SK-N-SH treated with all-trans-retinoic acid at 6 μM for 48 hours (cell line): ENCODE data around the gene FOXP4.

Experiments
- ATAC-seq: fragments of 200-7000 bp; cut with Tn5 transposase; 3 replicates; pipeline ENCODE4 v1.9.1; 2020; ENCODE audit warnings: mild to moderate bottlenecking, moderate library complexity
- BACH2 ChIP-seq: fragments of 250-450 bp; sonication (Bioruptor Pico); IDR thresholded peaks from 2 replicates; pipeline ENCODE4 v1.9.0; 2021; ENCODE audit warnings: mild to moderate bottlenecking, borderline replicate concordance
- CSDC2 ChIP-seq: fragments of 250-450 bp; sonication (Bioruptor Pico); IDR thresholded peaks from 2 replicates; pipeline ENCODE4 v1.5.0; 2020; ENCODE audit warnings: mild to moderate bottlenecking, moderate library complexity
- ESRRG ChIP-seq: fragments of 250-450 bp; sonication (Bioruptor Pico); IDR thresholded peaks from 2 replicates; pipeline ENCODE4 v1.6.1; 2021; ENCODE audit warnings: mild to moderate bottlenecking
- OSR1 ChIP-seq: fragments of 250-450 bp; sonication (Bioruptor Pico); IDR thresholded peaks from 2 replicates; pipeline ENCODE4 v1.8.0; 2022; ENCODE audit warnings: moderate library complexity, mild to moderate bottlenecking, inconsistent platforms
- PATZ1 ChIP-seq: fragments of 250-450 bp; sonication (Bioruptor Pico); IDR thresholded peaks from 2 replicates; pipeline ENCODE4 v1.8.0; 2020; ENCODE audit warnings: mild to moderate bottlenecking, moderate library complexity, borderline replicate concordance
- PPARA ChIP-seq: fragments of 250-450 bp; sonication (Bioruptor Pico); IDR thresholded peaks from 2 replicates; pipeline ENCODE4 v1.5.0; 2020; ENCODE audit warnings: mild to moderate bottlenecking, borderline replicate concordance
- SNAI2 ChIP-seq: fragments of 250-450 bp; sonication (Bioruptor Pico); IDR thresholded peaks from 2 replicates; pipeline ENCODE4 v1.5.0; 2020; ENCODE audit warnings: mild to moderate bottlenecking, moderate library complexity
- TCF4 ChIP-seq: fragments of 250-450 bp; sonication (Bioruptor Pico); IDR thresholded peaks from 2 replicates; pipeline ENCODE4 v1.8.0; 2021; ENCODE audit warnings: mild to moderate bottlenecking, moderate library complexity, borderline replicate concordance
- TOX ChIP-seq: fragments of 250-450 bp; sonication (Bioruptor Pico); IDR thresholded peaks from 2 replicates; pipeline ENCODE4 v1.8.0; 2021; ENCODE audit warnings: mild to moderate bottlenecking, moderate library complexity, borderline replicate concordance
- TSHZ2 ChIP-seq: fragments of 250-450 bp; sonication (Bioruptor Pico); IDR thresholded peaks from 2 replicates; pipeline ENCODE4 v1.5.0; 2020; ENCODE audit warnings: mild to moderate bottlenecking, moderate library complexity
- ZC3H10 ChIP-seq: fragments of 250-450 bp; sonication (Bioruptor Pico); IDR thresholded peaks from 2 replicates; pipeline ENCODE4 v1.5.1; 2021; ENCODE audit warnings: mild to moderate bottlenecking, moderate library complexity
- ZFP3 ChIP-seq: fragments of 250-450 bp; sonication (Bioruptor Pico); IDR thresholded peaks from 2 replicates; pipeline ENCODE4 v1.5.0; 2020; ENCODE audit warnings: mild to moderate bottlenecking, moderate library complexity
- ZFP30 ChIP-seq: fragments of 450-650 bp; formaldehyde crosslinking; IDR thresholded peaks from 2 replicates; pipeline ENCODE4 v1.5.0; 2022; ENCODE audit warnings: mild to moderate bottlenecking, moderate library complexity
- ZNF565 ChIP-seq: fragments of 450-650 bp; formaldehyde crosslinking; conservative IDR thresholded peaks from 2 replicates; pipeline ENCODE4 v1.5.0; 2020; ENCODE audit warnings: low read depth, mild to moderate bottlenecking, moderate library complexity
- ZNF70 ChIP-seq: fragments of 450-650 bp; formaldehyde crosslinking; IDR thresholded peaks from 2 replicates; pipeline ENCODE4 v1.5.0; 2020; ENCODE audit warnings: mild to moderate bottlenecking, moderate library complexity
- ZNF8 ChIP-seq: fragments of 450-650 bp; formaldehyde crosslinking; IDR thresholded peaks from 2 replicates; pipeline ENCODE4 v1.5.0; 2020; ENCODE audit warnings: mild to moderate bottlenecking, moderate library complexity
- TF ChIP-seq, protein P1 (sequence below): fragments of 250-450 bp; sonication (Bioruptor Pico); IDR thresholded peaks from 2 replicates; pipeline ENCODE4 v1.8.0; 2021; ENCODE audit warnings: low read depth, mild to moderate bottlenecking, moderate library complexity, borderline replicate concordance
- TF ChIP-seq, protein P2 (sequence below): fragments of 250-450 bp; sonication (Bioruptor Pico); IDR thresholded peaks from 2 replicates; pipeline ENCODE4 v1.5.1; 2021; ENCODE audit warnings: mild to moderate bottlenecking, moderate library complexity
- TF ChIP-seq, protein P3 (sequence below): fragments of 250-450 bp; sonication (Bioruptor Pico); IDR thresholded peaks from 2 replicates; pipeline ENCODE4 v1.5.1; 2020; ENCODE audit warnings: low read depth, mild to moderate bottlenecking, moderate library complexity

The FOXP4 gene

DNA sequence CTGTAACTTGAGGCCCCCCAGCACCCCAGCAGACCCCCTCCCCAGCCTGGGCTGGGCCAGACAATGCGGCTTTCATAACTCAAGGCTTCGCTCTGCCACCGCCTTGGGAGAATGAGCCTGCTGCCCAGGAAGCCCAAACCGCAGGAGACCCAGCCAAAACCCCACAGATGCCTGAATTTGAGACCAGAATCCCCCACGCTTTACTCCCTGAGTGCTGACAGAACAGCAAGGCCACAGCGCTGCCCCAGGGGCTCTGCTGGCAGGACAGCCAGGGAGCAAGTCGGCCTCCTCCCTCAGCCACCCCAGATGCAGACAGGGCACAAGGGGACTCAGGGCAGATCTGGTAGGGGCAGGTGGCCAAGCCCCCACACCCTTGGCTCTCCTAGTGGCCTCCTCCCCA, 94.2 kb downstream of the FOXP4 start:
- no peak for TF ChIP-seq SNAI2 (CRISPR knock-in tag)
- TF ChIP-seq ZC3H10 (CRISPR knock-in tag): no peak
- TF ChIP-seq, protein P1, sequence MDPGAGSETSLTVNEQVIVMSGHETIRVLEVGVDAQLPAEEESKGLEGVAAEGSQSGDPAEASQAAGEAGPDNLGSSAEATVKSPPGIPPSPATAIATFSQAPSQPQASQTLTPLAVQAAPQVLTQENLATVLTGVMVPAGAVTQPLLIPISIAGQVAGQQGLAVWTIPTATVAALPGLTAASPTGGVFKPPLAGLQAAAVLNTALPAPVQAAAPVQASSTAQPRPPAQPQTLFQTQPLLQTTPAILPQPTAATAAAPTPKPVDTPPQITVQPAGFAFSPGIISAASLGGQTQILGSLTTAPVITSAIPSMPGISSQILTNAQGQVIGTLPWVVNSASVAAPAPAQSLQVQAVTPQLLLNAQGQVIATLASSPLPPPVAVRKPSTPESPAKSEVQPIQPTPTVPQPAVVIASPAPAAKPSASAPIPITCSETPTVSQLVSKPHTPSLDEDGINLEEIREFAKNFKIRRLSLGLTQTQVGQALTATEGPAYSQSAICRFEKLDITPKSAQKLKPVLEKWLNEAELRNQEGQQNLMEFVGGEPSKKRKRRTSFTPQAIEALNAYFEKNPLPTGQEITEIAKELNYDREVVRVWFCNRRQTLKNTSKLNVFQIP: no peak
- no peak for TF ChIP-seq ZNF70 (CRISPR knock-in tag)
- TF ChIP-seq TOX (CRISPR knock-in tag): no peak
- TF ChIP-seq CSDC2 (CRISPR knock-in tag): no peak
- TF ChIP-seq PPARA (CRISPR knock-in tag): no peak
- TF ChIP-seq, protein P2, sequence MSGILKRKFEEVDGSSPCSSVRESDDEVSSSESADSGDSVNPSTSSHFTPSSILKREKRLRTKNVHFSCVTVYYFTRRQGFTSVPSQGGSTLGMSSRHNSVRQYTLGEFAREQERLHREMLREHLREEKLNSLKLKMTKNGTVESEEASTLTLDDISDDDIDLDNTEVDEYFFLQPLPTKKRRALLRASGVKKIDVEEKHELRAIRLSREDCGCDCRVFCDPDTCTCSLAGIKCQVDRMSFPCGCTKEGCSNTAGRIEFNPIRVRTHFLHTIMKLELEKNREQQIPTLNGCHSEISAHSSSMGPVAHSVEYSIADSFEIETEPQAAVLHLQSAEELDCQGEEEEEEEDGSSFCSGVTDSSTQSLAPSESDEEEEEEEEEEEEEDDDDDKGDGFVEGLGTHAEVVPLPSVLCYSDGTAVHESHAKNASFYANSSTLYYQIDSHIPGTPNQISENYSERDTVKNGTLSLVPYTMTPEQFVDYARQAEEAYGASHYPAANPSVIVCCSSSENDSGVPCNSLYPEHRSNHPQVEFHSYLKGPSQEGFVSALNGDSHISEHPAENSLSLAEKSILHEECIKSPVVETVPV (CRISPR knock-in tag): no peak
- TF ChIP-seq, protein P3, sequence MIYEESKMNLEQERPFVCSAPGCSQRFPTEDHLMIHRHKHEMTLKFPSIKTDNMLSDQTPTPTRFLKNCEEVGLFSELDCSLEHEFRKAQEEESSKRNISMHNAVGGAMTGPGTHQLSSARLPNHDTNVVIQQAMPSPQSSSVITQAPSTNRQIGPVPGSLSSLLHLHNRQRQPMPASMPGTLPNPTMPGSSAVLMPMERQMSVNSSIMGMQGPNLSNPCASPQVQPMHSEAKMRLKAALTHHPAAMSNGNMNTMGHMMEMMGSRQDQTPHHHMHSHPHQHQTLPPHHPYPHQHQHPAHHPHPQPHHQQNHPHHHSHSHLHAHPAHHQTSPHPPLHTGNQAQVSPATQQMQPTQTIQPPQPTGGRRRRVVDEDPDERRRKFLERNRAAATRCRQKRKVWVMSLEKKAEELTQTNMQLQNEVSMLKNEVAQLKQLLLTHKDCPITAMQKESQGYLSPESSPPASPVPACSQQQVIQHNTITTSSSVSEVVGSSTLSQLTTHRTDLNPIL (CRISPR knock-in tag): no peak
- TF ChIP-seq ZFP3 (CRISPR knock-in tag): no peak
- TF ChIP-seq ESRRG: no peak
- TF ChIP-seq TCF4 (CRISPR knock-in tag): no peak
- no peak for TF ChIP-seq PATZ1 (CRISPR knock-in tag)
- no peak for ATAC-seq

GRCh38 chr6:41641352-41641925, 95.3 kb downstream of the FOXP4 start:
- TF ChIP-seq OSR1 (CRISPR knock-in tag) (no peak), SNAI2 (CRISPR knock-in tag) (no peak), TSHZ2 (CRISPR knock-in tag) (no peak), ESRRG (no peak), ZNF565 (CRISPR knock-in tag) (no peak)
- no peak for ATAC-seq

DNA sequence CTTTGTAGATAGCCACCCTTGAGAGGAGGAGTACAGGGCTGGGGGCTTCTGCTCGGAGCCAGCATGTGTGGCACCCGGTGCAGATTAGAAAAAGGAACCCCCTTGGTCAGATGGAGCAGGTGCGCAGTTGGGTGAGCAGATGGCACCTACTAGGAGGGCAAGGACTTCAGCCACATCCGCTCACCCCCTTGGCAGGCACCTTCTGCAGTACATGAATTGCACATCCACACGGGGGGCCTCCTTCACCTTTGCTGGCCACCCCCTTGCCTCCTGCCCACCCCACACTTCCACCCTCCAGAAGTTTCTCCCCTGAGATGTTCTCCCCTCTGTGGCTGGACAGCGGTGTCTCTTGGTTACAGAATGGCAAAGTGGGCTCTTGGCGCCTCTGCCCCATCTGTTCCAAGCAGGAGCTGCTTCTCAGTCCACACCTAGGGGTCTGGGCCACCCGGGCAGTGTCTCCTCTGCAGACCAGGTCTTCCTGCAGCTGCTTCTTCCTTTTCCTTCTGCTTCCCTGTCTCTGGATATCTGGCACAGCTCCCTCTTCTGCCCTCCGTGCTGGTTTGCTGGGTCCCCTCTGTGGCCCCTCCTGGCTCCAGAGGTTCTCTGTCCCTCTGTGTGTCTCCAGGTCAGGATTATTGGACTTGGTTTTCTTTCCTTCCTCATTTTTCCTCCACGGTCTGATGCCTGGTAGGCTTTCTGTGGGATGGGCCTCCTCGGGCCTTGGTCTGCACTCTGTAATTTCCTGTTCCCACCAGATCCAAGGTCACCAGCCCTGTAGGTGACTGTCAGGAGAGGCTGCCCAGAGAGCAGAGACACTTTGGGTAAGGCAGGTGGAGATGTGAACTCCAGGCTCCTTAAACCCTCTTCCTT, 96.1 kb downstream of the FOXP4 start:
- TF ChIP-seq BACH2 (no peak), ZFP30 (CRISPR knock-in tag) (no peak), PATZ1 (CRISPR knock-in tag) (no peak), ZNF8 (CRISPR knock-in tag) (no peak), ZFP3 (CRISPR knock-in tag) (no peak), ZNF70 (CRISPR knock-in tag) (no peak)
- TF ChIP-seq, protein P2 (CRISPR knock-in tag): no peak
- TF ChIP-seq, protein P1: no peak
- TF ChIP-seq, protein P3 (CRISPR knock-in tag): no peak
- ATAC-seq: no peak
